Motor neuron (in vitro differentiated cells): ENCODE data around the gene TMEM205. TPM values are rescaled to one million over a fixed set of nuclear protein-coding genes. Genes with fewer than 3 reads are reported as not detected.

ENCODE experiments used
- ATAC-seq, 8 experiments: fragments of 200-7000 bp; cut with Tn5 transposase; replicated peaks in 6 of 8; 2 replicates each; pipeline ENCODE4 v1.8.0; 2021; ENCODE audit warnings: mild to moderate bottlenecking in 8 of 8, moderate library complexity in 8 of 8
- H3K27ac ChIP-seq, 2 donors: fragments of 250-450 bp; sonication (Bioruptor Pico); 2 replicates each; pipeline ENCODE4 v1.9.0; 2021; ENCODE audit warnings: antibody characterized with exemption in 2 of 2, mild to moderate bottlenecking in 2 of 2, moderate library complexity in 1 of 2
- H3K4me1 ChIP-seq, 2 donors: fragments of 250-450 bp; sonication (Bioruptor Pico); replicated peaks in 1 of 2; 2 replicates each; pipeline ENCODE4 v1.6.1; 2021; ENCODE audit warnings: antibody characterized with exemption in 2 of 2, mild to moderate bottlenecking in 2 of 2, moderate library complexity in 1 of 2
- H3K4me3 ChIP-seq, 5 donors: fragments of 250-450 bp; sonication (Bioruptor Pico); 2 replicates each; pipeline ENCODE4 v1.9.0; 2021; ENCODE audit warnings: antibody characterized with exemption in 5 of 5, mild to moderate bottlenecking in 5 of 5, moderate library complexity in 4 of 5
- WGBS, 10 experiments: fragments of 450-650 bp; shearing (Covaris generic); methylation state at CpG; one replicate each; pipeline ENCODE4 v1.0.0; 2022; 5-methylcytosine and 5-hydroxymethylcytosine counted together
- in situ Hi-C, 9 experiments: fragments of 400-800 bp; cut with MboI; loops; one replicate each; pipeline ENCODE4 v1.15.0; 2021; ENCODE audit warnings: low sequenced_read_pairs in 9 of 9, low pct_unique_long_range_greater_than_20kb in 2 of 9; ENCODE audit not compliant: unreplicated experiment in 9 of 9
- total RNA-seq, 8 experiments: library from RNA; unstranded; fragments of 300-600 nt; gene quantifications; 2 replicates each; pipeline versions ENCODE4 v1.2.3 to v1.2.4, GENCODE V29; 2022

Gene TMEM205
- total RNA-seq, 8 experiments from 2014 or later: 72.1 to 148 (median 92.9) TPM

- in situ Hi-C loops: loop anchor here in 3 of 9 experiments (25.0 kb wide), 1 partner anchor 191 kb away; the partner anchor contains the start of gene ELAVL3 (in 3 of the 3)
- H3K4me3 ChIP-seq: no peak overlapping the region
- no peak for ATAC-seq
- 7 to 100% (median 60%) methylated on average over 1 to 5 of the region's 7 CpGs; no CpG with 5 or more reads in 1 of the 10 experiments for WGBS, 10 experiments
- H3K4me1 ChIP-seq: peaks cover 0 to 2% of the 10 kb centered on the region in 2 donors
- no peak overlapping the region for H3K27ac ChIP-seq
Measured at GRCh38 chr19:11296264-11296663, 49.8 kb downstream of the TMEM205 start.

GRCh38 chr19:11295665-11296245 lies 50.3 kb downstream of the TMEM205 start, which contains the start of gene TSPAN16:
Gene TSPAN16 (plus strand): TSS chr19:11296160. CDS start chr19:11296298, 138 bp downstream.
- ATAC-seq: no peak
- Histone ChIP-seq H3K4me1 (peaks cover 0 to 2% of the 10 kb centered on the region in 2 donors), H3K4me3 (no peak within 1 kb of the TSS), H3K27ac (no peak within 1 kb of the TSS)
- in situ Hi-C loops: loop anchor here in 3 of 9 experiments (25.0 kb wide), 1 partner anchor 192 kb away; the partner anchor contains the start of gene ELAVL3 (in 3 of the 3)
- 55 to 100% (median 87%) methylated on average over 1 to 4 of the region's 8 CpGs; no CpG with 5 or more reads in 4 of the 10 experiments for WGBS, 10 experiments

GRCh38 chr19:11295180-11295579 lies 50.9 kb downstream of the TMEM205 start:
- no peak overlapping the region for H3K27ac ChIP-seq
- 56 to 80% (median 63%) methylated on average over 1 to 3 of the region's 4 CpGs; no CpG with 5 or more reads in 6 of the 10 experiments for WGBS, 10 experiments
- ATAC-seq: no peak
- in situ Hi-C loops: loop anchor here in 3 of 9 experiments (25.0 kb wide), 1 partner anchor 192 kb away; the partner anchor contains the start of gene ELAVL3 (in 3 of the 3)
- H3K4me1 ChIP-seq: peaks cover 0 to 2% of the 10 kb centered on the region in 2 donors
- no peak overlapping the region for H3K4me3 ChIP-seq

DNA sequence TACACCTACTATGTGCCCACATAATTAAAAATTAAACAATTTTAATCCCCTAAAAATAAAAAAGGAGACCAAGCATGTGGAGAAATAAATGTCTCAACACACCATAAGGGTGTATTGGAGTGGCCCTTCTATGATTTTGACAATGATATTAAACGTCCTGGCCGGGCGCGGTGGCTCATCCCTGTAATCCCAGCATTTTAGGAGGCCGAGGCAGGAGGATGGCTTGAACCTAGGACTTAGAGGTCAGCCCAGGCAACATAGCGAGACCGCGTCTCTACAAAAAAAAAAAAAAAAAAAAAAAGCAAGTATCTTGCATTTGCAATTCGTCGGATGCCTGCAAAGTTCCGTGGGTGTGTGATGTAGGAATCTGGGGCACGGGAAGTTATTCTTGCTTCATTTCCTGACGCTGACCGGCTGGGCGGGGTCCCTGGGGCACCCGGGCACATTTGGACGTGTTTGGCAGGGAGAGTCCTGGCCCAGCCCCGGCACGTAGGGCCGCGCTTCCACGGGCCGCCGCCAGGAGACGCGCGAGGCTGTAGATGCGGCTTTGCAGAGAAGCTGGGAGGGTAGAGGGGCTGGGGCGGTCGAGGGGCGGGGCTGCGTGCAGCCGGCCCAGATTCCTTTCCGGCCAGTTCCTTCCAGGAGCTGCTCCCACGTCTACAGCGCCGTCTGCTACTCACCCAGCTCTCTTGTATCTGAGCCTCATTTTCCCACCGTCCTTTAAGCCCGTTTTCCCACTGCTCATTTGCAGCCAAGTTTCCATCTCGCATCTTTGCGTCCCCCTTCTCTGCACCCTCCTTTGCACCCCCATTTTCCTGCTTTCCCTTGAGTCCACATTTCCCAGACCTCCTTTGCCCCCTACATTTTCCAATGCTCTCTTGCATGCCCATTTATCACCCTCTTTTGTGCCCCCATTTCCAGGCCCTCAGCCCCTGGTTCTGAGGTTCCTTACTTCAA lies 52.4 kb downstream of the TMEM205 start:
- in situ Hi-C loops: loop anchor here in 3 of 9 experiments (25.0 kb wide), 1 partner anchor 194 kb away; the partner anchor contains the start of gene ELAVL3 (in 3 of the 3)
- peak overlapping the region in 1 of 2 donors; percentile 25 for H3K27ac ChIP-seq
- peak overlapping the region in 3 of 5 donors; percentile 0 to 24 (median 7) for H3K4me3 ChIP-seq
- 0 to 44% (median 17%) methylated on average over 2 to 16 of the region's 41 CpGs for WGBS, 10 experiments
- peaks cover 0 to 2% of the 10 kb centered on the region in 2 donors for H3K4me1 ChIP-seq
- peak; percentile 91 to 98 (median 96) for ATAC-seq

Other genes starting within 250 kb of the TMEM205 start
- gene SPC24, start 190.5 kb downstream of the TMEM205 start, total RNA-seq: 10 to 100 TPM in 3 of 8 experiments, 1 to 10 TPM in 4, under 1 TPM in 1; 0.36 to 34.9 (median 2.6) TPM
- gene KANK2, start 148.7 kb downstream of the TMEM205 start, total RNA-seq: 10 to 100 TPM in 5 of 8 experiments, 1 to 10 TPM in 3; 3.3 to 82.6 (median 30.3) TPM
- under 1 TPM in 2 of 8 experiments, not detected in 6; 0.49 to 0.85 TPM for gene ANGPTL8, start 106.6 kb downstream of the TMEM205 start, total RNA-seq
- gene DOCK6, start 83.7 kb downstream of the TMEM205 start, total RNA-seq: 10 to 100 TPM in 6 of 8 experiments, 1 to 10 TPM in 2; 5.4 to 60.0 (median 14.7) TPM
- gene TSPAN16, start 50.1 kb downstream of the TMEM205 start, total RNA-seq: not detected
- gene RAB3D, start 6.6 kb downstream of the TMEM205 start, total RNA-seq: 10 to 100 TPM in 4 of 8 experiments, 1 to 10 TPM in 4; 7.6 to 21.6 (median 10.7) TPM
- gene CCDC159, start 251 bp upstream of the TMEM205 start, total RNA-seq: 10 to 100 TPM in 5 of 8 experiments, 1 to 10 TPM in 3; 4.4 to 22.3 (median 14.4) TPM
- 10 to 100 TPM; 21.5 to 46.5 (median 28.0) TPM for gene PLPPR2, start 9.2 kb upstream of the TMEM205 start, total RNA-seq
- gene SWSAP1, start 28.4 kb upstream of the TMEM205 start, total RNA-seq: 1 to 10 TPM; 1.7 to 4.0 (median 2.2) TPM
- gene EPOR, start 38.0 kb upstream of the TMEM205 start, total RNA-seq: 1 to 10 TPM; 1.7 to 6.1 (median 3.4) TPM
- 1 to 10 TPM in 5 of 8 experiments, under 1 TPM in 3; 0.60 to 3.1 (median 1.2) TPM for gene RGL3, start 73.0 kb upstream of the TMEM205 start, total RNA-seq
- 1 to 10 TPM in 5 of 8 experiments, under 1 TPM in 3; 0.45 to 5.1 (median 1.6) TPM for gene ODAD3, start 88.9 kb upstream of the TMEM205 start, total RNA-seq
- 100 to 1,000 TPM; 160 to 255 (median 196) TPM for gene PRKCSH, start 89.4 kb upstream of the TMEM205 start, total RNA-seq
- gene ELAVL3, start 134.8 kb upstream of the TMEM205 start, total RNA-seq: 10 to 100 TPM in 5 of 8 experiments, under 1 TPM in 3; 0.22 to 95.6 (median 47.7) TPM
- gene ZNF653, start 159.6 kb upstream of the TMEM205 start, total RNA-seq: 10 to 100 TPM in 3 of 8 experiments, 1 to 10 TPM in 5; 2.5 to 12.8 (median 8.4) TPM
- gene ECSIT, start 182.9 kb upstream of the TMEM205 start, total RNA-seq: 10 to 100 TPM; 20.9 to 56.9 (median 47.6) TPM
- 10 to 100 TPM in 1 of 8 experiments, 1 to 10 TPM in 6, under 1 TPM in 1; 0.55 to 11.5 (median 1.6) TPM for gene CNN1, start 192.6 kb upstream of the TMEM205 start, total RNA-seq
- 10 to 100 TPM; 48.1 to 93.5 (median 58.2) TPM for gene ELOF1, start 213.0 kb upstream of the TMEM205 start, total RNA-seq
- gene ACP5, start 231.4 kb upstream of the TMEM205 start, total RNA-seq: 10 to 100 TPM in 1 of 8 experiments, 1 to 10 TPM in 5, under 1 TPM in 2; 0.29 to 10.1 (median 2.4) TPM